ACC112 (cell line): ENCODE results near the gene EPRS1.

ENCODE experiments used
- H2AFZ ChIP-seq: fragments of 200-600 bp; sonication (generic); one replicate; pipeline ENCODE4 v1.6.0; 2017; ENCODE audit warnings: antibody characterized with exemption, low read length; ENCODE audit not compliant: unreplicated experiment
- H3K27ac ChIP-seq: fragments of 200-600 bp; sonication (generic); 2 replicates; pipeline ENCODE4 v1.5.1; 2014; ENCODE audit warnings: low read depth, mild to moderate bottlenecking, antibody characterized with exemption, low read length, moderate library complexity
- H3K27me3 ChIP-seq: fragments of 200-600 bp; sonication (generic); 2 replicates; pipeline ENCODE4 v1.6.1; 2014; ENCODE audit warnings: mild to moderate bottlenecking, antibody characterized with exemption, low read length, moderate library complexity, mixed read lengths; ENCODE audit not compliant: insufficient read depth
- H3K36me3 ChIP-seq: fragments of 200-600 bp; sonication (generic); 2 replicates; pipeline ENCODE4 v1.6.1; 2016; ENCODE audit warnings: mild to moderate bottlenecking, antibody characterized with exemption, low read length, moderate library complexity, mixed read lengths; ENCODE audit not compliant: insufficient read depth
- H3K4me1 ChIP-seq: fragments of 200-600 bp; sonication (generic); one replicate; pipeline ENCODE4 v1.6.1; 2016; ENCODE audit warnings: low read length, mixed read lengths; ENCODE audit not compliant: insufficient read depth, unreplicated experiment, control insufficient read depth
- H3K4me3 ChIP-seq: fragments of 200-600 bp; sonication (generic); 2 replicates; pipeline ENCODE4 v1.5.1; 2014; ENCODE audit warnings: mild to moderate bottlenecking, low read depth, low read length
- H3K79me2 ChIP-seq: fragments of 200-600 bp; sonication (generic); one replicate; pipeline ENCODE4 v1.6.0; 2016; ENCODE audit warnings: low read length; ENCODE audit not compliant: control insufficient read depth, unreplicated experiment, insufficient read depth

EPRS1 gene

DNA sequence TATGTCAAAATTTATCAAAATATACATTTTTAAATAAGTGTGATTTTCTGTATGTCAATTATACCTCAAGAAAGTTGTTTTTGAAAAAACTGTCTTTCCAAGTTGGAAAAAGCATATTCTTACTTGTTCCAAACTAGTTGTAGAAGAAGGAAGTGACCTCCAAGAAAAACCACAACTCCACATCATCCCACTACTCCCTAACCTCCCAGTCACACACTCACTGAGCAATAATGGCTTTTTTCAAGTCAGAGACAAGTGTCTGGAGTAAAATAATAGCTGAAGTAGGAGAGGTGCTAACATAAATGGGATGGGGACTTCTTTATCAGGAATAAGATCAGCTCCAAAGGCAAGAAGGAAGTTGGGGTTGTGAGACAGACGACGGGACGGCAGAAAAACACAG, 13.4 kb downstream of the EPRS1 start:
- H2AFZ ChIP-seq: no peak overlapping the region
- H3K36me3 ChIP-seq: peaks cover 45% of the 10 kb centered on the region
- no peak overlapping the region for H3K4me3 ChIP-seq
- H3K79me2 ChIP-seq: peaks cover 27% of the 10 kb centered on the region
- no peaks in the 10 kb centered on the region for H3K4me1 ChIP-seq
- no peak overlapping the region for H3K27ac ChIP-seq
- H3K27me3 ChIP-seq: no peaks in the 10 kb centered on the region

DNA sequence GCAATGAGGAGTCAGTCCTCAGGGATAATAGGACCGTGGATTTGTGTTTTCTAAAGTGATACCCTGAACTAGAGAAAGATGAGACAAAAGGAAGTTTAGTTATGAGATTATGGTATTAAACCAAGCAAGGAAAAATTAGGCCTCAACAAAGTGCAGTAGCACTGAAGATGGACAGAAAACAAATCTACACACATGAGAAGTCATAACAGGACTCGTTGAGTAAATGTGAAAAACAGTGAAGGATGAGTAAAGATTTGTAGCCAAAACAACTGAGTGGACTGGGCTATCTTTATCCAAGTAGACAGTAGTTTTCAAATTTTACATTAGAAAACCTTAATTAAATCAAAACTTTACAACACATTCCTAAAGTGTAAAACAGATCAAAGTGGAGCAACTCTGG, 15.0 kb downstream of the EPRS1 start:
- no peaks in the 10 kb centered on the region for H3K27me3 ChIP-seq
- peaks cover 41% of the 10 kb centered on the region for H3K36me3 ChIP-seq
- H3K27ac ChIP-seq: no peak overlapping the region
- H3K4me1 ChIP-seq: no peaks in the 10 kb centered on the region
- no peak overlapping the region for H3K4me3 ChIP-seq
- no peak overlapping the region for H2AFZ ChIP-seq
- H3K79me2 ChIP-seq: peaks cover 12% of the 10 kb centered on the region

DNA sequence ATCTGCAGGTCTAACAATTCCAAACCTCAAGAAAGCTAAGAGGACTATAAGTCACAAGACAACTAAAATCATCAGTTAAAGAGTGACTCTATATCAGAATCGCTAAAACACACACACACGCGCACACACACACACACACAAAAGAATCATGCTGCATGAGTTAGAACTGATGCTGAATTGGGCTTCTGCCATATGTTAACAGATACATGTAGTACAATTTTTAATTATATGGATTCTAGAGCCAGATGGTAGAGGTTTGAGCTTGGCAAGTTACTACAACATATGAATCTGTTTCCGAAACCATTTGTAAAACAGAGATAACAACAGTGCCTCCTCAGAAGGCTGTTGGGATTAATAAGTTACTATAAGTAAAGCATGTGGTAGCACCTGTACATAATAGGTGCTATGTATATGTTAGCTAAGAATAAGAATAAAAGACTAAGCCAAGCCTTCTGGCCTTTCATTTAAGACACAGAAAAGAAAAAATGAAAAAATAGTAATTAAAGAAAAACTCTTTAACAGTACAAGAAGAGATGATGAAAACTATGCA, 17.9 kb downstream of the EPRS1 start:
- Histone ChIP-seq H2AFZ (no peak overlapping the region), H3K27ac (no peak overlapping the region), H3K36me3 (peaks cover 43% of the 10 kb centered on the region), H3K4me3 (no peak overlapping the region), H3K4me1 (no peaks in the 10 kb centered on the region), H3K79me2 (peaks cover 4% of the 10 kb centered on the region), H3K27me3 (no peaks in the 10 kb centered on the region)

DNA sequence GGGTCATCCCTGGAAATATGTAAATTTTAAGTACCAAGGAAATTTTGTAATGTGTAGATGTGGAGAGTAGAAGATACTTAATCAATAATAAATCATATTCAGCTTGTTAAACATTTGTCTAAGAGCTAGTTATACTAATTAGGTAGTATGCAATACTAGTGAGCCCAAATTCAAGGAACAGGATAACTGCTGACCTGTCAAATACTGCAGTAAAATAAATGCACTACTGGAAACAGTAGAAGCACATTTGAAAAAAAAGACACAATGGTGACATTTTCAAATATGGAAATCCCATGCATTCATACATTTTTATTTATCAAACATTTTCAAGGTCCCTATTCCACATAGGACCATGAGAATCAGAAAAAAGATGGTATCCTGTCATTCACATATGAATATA, 27.2 kb downstream of the EPRS1 start:
- no peak overlapping the region for H3K27ac ChIP-seq
- H3K27me3 ChIP-seq: no peaks in the 10 kb centered on the region
- peaks cover 4% of the 10 kb centered on the region for H3K4me1 ChIP-seq
- H3K36me3 ChIP-seq: peaks cover 30% of the 10 kb centered on the region
- H3K79me2 ChIP-seq: no peaks in the 10 kb centered on the region
- no peak overlapping the region for H3K4me3 ChIP-seq
- H2AFZ ChIP-seq: no peak overlapping the region

DNA sequence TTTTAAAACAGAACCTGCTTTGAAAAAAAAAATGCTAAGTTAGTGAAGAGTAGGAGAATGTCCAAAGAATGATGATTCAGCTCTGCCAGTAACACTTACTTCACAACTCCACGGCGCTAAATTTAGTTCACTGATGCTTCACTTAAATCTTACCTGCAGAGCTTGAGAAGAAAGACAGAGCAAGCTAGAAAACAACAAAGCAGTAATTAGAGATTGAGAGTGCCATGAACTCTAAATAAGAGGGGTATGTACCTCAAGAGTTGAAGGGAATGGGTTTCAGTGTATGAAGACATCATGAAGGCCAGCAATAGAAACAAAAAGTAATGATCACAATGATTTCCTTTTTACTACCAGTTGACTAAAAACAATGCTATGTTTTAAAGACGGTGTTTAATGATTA, 32.8 kb downstream of the EPRS1 start:
- H3K36me3 ChIP-seq: 0 out of 2 replicates have a peak, but pooled peaks cover 18% of the 10 kb centered on the region
- H3K4me3 ChIP-seq: peak overlapping the region; percentile 35; the same call in 1 of the 2 replicates

DNA sequence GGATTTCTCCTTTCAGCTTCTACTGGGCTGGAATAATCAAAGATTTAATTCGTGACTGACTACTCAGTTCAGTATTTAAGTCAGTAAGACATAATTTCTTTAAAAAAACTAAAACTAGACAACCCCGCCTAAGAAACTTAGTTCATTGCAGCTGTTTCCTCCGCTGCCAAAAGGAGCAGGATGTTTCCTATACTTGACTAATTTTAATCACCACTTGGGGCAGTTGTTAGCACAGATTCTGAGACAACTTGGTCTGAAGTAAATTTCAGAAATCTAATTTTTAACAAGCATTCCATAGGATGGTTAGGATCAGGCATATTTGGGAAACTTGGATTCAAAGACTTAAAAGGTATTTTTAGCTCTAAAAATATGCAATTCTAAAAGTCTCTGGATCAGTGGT, 34.0 kb downstream of the EPRS1 start:
- Histone ChIP-seq H3K4me3 (no peak overlapping the region), H3K79me2 (no peaks in the 10 kb centered on the region), H3K36me3 (0 out of 2 replicates have a peak, but pooled peaks cover 15% of the 10 kb centered on the region), H3K4me1 (peaks cover 32% of the 10 kb centered on the region), H3K27ac (no peak overlapping the region), H2AFZ (no peak overlapping the region), H3K27me3 (no peaks in the 10 kb centered on the region)

More for the DNA sequence above, 32.8 kb downstream of the EPRS1 start:
- no peaks in the 10 kb centered on the region for H3K79me2 ChIP-seq
- H3K27me3 ChIP-seq: no peaks in the 10 kb centered on the region
- H2AFZ ChIP-seq: no peak overlapping the region
- H3K27ac ChIP-seq: peak overlapping the region; percentile 43
- H3K4me1 ChIP-seq: peaks cover 29% of the 10 kb centered on the region

DNA sequence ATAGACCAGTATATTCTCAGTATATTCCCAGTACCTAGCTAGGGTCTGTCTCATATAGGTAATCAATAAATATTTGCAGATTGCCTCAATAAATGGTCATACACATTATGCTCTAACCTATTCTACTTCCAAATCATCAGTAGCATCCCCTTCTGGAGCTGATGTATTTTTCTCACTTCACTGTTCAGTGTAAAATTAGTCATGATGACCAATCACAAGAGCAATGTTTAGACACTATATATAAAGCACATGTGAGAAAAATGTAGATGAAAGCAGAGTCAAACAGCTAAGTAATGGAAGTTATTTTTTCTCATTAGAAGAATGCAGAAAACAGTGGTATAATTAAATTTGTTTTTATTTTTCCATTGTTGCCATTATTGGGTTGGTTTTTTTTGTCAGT, 34.7 kb downstream of the EPRS1 start:
- H3K4me3 ChIP-seq: no peak overlapping the region
- H2AFZ ChIP-seq: no peak overlapping the region
- H3K36me3 ChIP-seq: 0 out of 2 replicates have a peak, but pooled peaks cover 14% of the 10 kb centered on the region
- H3K27me3 ChIP-seq: no peaks in the 10 kb centered on the region
- H3K79me2 ChIP-seq: no peaks in the 10 kb centered on the region
- H3K27ac ChIP-seq: no peak overlapping the region
- H3K4me1 ChIP-seq: peaks cover 37% of the 10 kb centered on the region

DNA sequence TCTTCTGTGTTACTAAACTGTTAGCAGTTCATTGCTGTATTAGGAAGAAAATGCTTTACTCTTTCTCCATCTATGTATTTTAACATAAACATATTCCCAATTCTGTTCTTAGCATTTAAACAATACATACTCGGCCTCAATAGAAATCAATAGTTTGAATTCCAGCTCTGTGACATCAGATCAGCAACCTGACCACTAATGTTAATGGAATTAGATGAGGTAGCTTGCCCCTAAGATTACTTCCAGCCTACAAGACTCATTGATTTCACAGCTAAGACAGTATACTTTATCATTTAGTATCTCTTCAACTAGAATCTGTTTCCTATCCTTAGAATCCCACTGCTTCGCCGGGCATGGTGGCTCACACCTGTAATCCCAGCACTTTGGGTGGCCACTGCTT, 38.9 kb downstream of the EPRS1 start:
- Histone ChIP-seq H3K27ac (no peak overlapping the region), H3K36me3 (peaks cover 26% of the 10 kb centered on the region)

DNA sequence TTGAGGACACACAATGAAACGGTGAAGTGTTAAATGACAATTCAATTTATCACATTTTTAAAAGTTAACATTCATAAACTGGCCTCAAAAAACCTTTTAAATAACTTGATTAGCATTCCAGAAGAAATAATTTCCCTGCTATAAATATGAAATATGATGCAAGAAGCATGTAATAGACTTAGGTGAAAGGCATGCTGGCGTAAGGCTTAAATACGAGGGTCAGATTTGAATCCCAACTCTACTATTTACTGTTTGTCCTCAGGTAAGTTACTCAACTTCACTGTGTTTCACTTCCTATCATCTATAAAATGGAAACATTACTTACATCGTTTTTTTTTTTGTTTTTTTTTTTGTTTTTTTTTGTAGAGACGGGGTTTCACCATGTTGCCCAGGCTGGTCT, 40.8 kb downstream of the EPRS1 start:
- Histone ChIP-seq H3K27me3 (no peaks in the 10 kb centered on the region), H3K27ac (no peak overlapping the region), H2AFZ (no peak overlapping the region), H3K4me1 (peaks cover 18% of the 10 kb centered on the region), H3K4me3 (no peak overlapping the region), H3K36me3 (peaks cover 19% of the 10 kb centered on the region), H3K79me2 (no peaks in the 10 kb centered on the region)

More for the DNA sequence above, 38.9 kb downstream of the EPRS1 start:
- Histone ChIP-seq H3K79me2 (no peaks in the 10 kb centered on the region), H3K4me3 (no peak overlapping the region), H2AFZ (no peak overlapping the region), H3K4me1 (peaks cover 19% of the 10 kb centered on the region), H3K27me3 (no peaks in the 10 kb centered on the region)

DNA sequence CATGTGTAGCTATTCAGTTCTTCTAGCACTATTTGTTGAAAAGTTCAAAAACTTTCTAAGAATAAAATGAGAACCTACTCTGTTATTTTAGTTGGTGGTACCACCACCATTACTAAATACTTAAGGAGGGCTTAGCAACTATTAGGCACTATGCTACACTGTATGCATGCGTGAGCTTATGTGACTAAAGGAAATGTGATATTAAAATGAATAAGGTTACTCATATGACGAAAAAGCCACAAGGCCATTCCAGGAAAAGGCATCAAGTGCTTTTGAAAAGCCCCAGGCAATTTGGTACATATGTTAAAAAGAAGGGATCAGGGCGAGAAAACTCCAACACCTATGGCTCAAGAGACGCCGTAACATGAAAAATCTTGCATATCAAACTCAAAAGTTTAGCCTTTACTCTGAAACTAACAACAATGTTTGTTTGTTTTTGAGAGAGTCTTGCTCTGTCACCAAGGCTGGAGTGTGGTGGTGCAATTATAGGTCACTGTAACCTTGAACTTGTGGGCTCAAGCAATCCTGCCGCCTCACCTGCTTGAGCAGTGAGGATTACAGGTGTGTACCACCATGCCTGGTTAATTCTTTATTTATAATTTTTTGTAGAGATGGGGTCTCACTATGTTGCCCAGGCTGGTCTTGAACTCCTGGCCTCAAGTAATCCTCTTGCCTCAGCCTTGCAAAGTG, 42.5 kb downstream of the EPRS1 start:
- no peak overlapping the region for H3K27ac ChIP-seq

DNA sequence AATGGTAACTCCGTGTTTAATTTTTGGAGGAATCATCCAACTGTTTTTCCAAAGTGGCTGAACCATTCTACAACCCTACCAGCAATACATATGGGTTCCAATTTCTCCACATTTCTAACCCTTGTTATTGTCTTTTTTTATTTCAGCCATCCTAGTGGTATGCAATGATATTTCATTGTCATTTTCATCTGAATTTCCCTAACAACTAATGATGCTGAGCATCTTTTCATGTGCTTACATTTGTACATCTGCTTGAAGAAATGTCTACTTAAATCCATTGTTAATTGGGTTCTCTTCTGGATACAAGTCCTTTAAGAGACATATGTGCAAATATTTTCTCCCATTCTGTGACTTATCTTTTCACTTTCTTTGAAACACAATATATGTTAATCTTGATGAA, 43.3 kb downstream of the EPRS1 start:
- Histone ChIP-seq H3K4me3 (no peak overlapping the region), H3K4me1 (peaks cover 18% of the 10 kb centered on the region), H3K27ac (no peak overlapping the region), H3K27me3 (no peaks in the 10 kb centered on the region), H2AFZ (no peak overlapping the region), H3K79me2 (no peaks in the 10 kb centered on the region), H3K36me3 (peaks cover 22% of the 10 kb centered on the region)

More for the DNA sequence above, 42.5 kb downstream of the EPRS1 start:
- no peak overlapping the region for H3K4me3 ChIP-seq
- H2AFZ ChIP-seq: no peak overlapping the region
- H3K36me3 ChIP-seq: peaks cover 22% of the 10 kb centered on the region
- no peaks in the 10 kb centered on the region for H3K27me3 ChIP-seq
- H3K4me1 ChIP-seq: peaks cover 18% of the 10 kb centered on the region
- H3K79me2 ChIP-seq: no peaks in the 10 kb centered on the region
